ENCODE results near the gene FADS6.

GRCh38 chr17:74873874-74874614, 19.4 kb downstream of the FADS6 start:
- TF ChIP-seq, protein P1, sequence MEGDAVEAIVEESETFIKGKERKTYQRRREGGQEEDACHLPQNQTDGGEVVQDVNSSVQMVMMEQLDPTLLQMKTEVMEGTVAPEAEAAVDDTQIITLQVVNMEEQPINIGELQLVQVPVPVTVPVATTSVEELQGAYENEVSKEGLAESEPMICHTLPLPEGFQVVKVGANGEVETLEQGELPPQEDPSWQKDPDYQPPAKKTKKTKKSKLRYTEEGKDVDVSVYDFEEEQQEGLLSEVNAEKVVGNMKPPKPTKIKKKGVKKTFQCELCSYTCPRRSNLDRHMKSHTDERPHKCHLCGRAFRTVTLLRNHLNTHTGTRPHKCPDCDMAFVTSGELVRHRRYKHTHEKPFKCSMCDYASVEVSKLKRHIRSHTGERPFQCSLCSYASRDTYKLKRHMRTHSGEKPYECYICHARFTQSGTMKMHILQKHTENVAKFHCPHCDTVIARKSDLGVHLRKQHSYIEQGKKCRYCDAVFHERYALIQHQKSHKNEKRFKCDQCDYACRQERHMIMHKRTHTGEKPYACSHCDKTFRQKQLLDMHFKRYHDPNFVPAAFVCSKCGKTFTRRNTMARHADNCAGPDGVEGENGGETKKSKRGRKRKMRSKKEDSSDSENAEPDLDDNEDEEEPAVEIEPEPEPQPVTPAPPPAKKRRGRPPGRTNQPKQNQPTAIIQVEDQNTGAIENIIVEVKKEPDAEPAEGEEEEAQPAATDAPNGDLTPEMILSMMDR (conservative IDR thresholded peaks at IDR 0.05; ENCODE audit: low read depth, low read length): no peak
- TF ChIP-seq EZH2phosphoT487 (IDR thresholded peaks at IDR 0.05; ENCODE audit: borderline replicate concordance, low read length): no peak

Measured in PC-3 (cell line).